GM06990 (cell line): ENCODE measurements around the gene INTS7.

Source experiments
- DNase-seq: peaks from one replicate; pipeline ENCODE4 v3.0.0-alpha.2; 2011; ENCODE audit not compliant: insufficient read length; ENCODE audit errors: extremely low read depth
- H3K27me3 ChIP-seq: replicated peaks from 2 replicates; pipeline ENCODE4 v1.6.0; 2011; ENCODE audit warnings: low read length; ENCODE audit not compliant: control insufficient read depth, insufficient read depth
- H3K36me3 ChIP-seq: 2 replicates; pipeline ENCODE4 v1.5.1; 2011; ENCODE audit warnings: low read length; ENCODE audit not compliant: control insufficient read depth, insufficient read depth
- H3K4me3 ChIP-seq: replicated peaks from 2 replicates; pipeline ENCODE4 v1.5.1; 2011; ENCODE audit warnings: low read depth, mild to moderate bottlenecking, control low read depth, low read length
- TF ChIP-seq, protein P1 (sequence below): IDR thresholded peaks from 2 replicates; pipeline ENCODE4 v1.5.1; 2011; ENCODE audit warnings: low read length, control low read depth, mild to moderate bottlenecking, inconsistent platforms; ENCODE audit not compliant: insufficient read depth, poor library complexity, severe bottlenecking

INTS7 gene

GRCh38 chr1:211951856-211952255 is 83.5 kb downstream of the INTS7 start:
- DNase-seq = no peak
- Histone ChIP-seq H3K4me3 (no peak overlapping the region), H3K27me3 (no peaks in the 10 kb centered on the region), H3K36me3 (no peaks in the 10 kb centered on the region; the same call in 1 of the 2 replicates)
- TF ChIP-seq, protein P1, sequence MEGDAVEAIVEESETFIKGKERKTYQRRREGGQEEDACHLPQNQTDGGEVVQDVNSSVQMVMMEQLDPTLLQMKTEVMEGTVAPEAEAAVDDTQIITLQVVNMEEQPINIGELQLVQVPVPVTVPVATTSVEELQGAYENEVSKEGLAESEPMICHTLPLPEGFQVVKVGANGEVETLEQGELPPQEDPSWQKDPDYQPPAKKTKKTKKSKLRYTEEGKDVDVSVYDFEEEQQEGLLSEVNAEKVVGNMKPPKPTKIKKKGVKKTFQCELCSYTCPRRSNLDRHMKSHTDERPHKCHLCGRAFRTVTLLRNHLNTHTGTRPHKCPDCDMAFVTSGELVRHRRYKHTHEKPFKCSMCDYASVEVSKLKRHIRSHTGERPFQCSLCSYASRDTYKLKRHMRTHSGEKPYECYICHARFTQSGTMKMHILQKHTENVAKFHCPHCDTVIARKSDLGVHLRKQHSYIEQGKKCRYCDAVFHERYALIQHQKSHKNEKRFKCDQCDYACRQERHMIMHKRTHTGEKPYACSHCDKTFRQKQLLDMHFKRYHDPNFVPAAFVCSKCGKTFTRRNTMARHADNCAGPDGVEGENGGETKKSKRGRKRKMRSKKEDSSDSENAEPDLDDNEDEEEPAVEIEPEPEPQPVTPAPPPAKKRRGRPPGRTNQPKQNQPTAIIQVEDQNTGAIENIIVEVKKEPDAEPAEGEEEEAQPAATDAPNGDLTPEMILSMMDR = no peak

- TF ChIP-seq, protein P1 = no peak
- Histone ChIP-seq H3K36me3 (peaks cover 4% of the 10 kb centered on the region), H3K27me3 (no peaks in the 10 kb centered on the region), H3K4me3 (no peak overlapping the region)
- DNase-seq = no peak
These were observed 87.0 kb downstream of the INTS7 start for GRCh38 chr1:211948377-211948776.

DNA sequence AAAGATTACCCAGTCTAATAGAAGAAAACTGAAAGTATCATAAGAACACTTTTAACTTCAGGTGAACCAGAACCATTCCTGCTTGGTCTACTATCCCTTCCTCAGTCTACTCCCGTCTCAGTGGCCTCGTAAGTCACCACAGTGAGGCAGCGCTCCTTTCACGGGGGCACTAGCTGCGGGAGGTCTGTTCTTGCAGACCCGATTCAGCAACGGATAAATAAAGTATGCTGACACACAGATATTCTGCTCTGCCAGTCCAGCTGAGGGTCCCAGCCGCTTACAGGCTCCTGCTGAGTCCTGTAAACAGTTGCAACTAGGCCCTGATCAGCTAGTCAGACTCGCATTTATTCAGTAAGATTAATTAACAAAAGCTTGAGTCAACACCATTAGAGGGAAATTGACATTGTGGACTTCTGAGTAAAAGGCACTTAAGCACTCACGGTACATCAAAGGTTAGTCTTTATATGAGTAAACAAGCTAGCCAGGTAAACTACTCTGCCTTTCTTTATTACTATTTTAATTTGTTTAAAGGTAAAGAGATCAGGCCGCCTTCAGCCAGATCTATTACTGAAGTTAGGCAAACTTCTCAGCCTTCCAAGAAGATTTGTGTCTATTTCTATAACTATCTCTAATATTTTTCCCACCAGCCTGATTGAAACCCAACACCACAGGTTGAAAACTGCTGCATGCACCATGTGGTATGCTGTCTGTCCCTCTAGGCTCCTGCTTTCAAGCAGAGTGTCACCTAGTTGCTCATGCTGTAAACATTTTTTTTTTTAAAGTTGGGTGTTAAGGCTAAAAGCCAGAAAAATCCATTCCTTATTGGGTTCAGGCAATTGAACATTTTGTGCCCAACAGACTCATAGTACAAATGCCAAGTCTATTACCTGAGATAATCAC is 87.7 kb downstream of the INTS7 start:
- peaks cover 4% of the 10 kb centered on the region for H3K36me3 ChIP-seq
- DNase-seq = no peak
- no peaks in the 10 kb centered on the region for H3K27me3 ChIP-seq
- no peak overlapping the region for H3K4me3 ChIP-seq
- TF ChIP-seq, protein P1 = no peak

- peaks cover 8% of the 10 kb centered on the region for H3K36me3 ChIP-seq
- no peaks in the 10 kb centered on the region for H3K27me3 ChIP-seq
- no peak overlapping the region for H3K4me3 ChIP-seq
- TF ChIP-seq, protein P1 = no peak
- DNase-seq = no peak
These were observed 90.4 kb downstream of the INTS7 start for GRCh38 chr1:211944733-211945500.

DNA sequence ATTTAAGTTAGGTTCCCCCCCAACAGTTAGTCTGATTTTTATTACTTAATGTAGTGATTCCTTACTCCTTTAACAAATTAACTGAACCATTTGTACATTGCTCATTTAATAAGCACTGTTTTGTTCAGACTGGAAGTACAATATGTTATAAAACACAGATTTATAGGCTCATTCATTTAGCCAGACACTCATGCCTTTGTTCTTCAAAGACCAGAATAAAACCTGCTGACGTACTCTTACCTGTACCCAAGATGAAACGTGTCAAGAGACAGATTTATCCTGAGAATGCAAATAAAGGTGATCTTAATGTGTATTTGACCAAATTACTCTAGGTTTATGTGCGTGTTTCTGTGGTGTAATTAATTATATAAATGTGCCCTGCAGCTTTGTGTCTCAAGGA is 92.8 kb downstream of the INTS7 start:
- TF ChIP-seq, protein P1 = no peak
- Histone ChIP-seq H3K36me3 (peaks cover 8% of the 10 kb centered on the region), H3K27me3 (no peaks in the 10 kb centered on the region), H3K4me3 (no peak overlapping the region)
- DNase-seq = no peak
